ENCODE data around the gene GNB3. TPM values are rescaled to one million over a fixed set of nuclear protein-coding genes. Genes with fewer than 3 reads are reported as not detected.

The GNB3 gene
- total and polyA plus RNA-seq, 9 of the 15 experiments (the other 6 are each of a cell fraction or from before 2014, with no cell fraction given), result 1.4 to 5.8 (median 2.0) TPM

DNA sequence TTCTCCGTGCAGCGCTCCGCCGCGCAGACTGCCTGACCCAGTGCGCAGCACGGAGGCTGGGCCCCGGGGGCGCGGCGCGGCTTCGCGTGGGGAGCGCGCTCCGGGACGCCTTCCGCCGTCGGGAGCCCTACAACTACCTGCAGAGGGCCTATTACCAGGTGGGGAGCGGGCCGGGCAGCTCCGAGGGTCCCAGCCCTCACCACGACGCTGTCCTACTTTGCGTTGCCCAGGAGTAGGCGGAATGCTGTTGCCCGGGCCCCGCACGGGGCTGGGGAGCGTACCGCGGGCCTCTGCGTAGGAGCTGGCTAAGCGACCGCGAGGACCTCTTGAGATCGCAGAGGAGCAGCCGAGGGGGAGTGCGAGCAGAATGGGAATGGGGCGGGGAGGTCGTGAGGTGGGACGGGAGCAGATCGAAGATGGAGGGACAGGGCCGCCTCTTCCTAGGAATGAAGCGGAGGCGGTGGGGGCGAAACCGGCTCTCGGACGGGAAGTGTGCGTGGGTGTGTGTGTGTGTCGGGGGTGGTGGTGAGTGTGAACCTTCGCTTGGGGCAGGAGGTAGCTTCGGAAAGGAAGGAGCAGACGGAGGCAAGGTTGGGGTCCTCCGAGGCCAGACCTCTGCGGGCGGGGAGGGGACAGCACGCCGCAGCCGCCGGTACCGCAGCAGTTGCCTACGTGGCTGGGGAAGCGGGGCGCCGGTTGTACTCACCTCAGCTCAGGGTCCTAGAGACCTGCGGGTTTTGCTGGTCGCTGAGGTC, 11.8 kb upstream of the GNB3 start (continued):
- TF ChIP-seq, protein P1, sequence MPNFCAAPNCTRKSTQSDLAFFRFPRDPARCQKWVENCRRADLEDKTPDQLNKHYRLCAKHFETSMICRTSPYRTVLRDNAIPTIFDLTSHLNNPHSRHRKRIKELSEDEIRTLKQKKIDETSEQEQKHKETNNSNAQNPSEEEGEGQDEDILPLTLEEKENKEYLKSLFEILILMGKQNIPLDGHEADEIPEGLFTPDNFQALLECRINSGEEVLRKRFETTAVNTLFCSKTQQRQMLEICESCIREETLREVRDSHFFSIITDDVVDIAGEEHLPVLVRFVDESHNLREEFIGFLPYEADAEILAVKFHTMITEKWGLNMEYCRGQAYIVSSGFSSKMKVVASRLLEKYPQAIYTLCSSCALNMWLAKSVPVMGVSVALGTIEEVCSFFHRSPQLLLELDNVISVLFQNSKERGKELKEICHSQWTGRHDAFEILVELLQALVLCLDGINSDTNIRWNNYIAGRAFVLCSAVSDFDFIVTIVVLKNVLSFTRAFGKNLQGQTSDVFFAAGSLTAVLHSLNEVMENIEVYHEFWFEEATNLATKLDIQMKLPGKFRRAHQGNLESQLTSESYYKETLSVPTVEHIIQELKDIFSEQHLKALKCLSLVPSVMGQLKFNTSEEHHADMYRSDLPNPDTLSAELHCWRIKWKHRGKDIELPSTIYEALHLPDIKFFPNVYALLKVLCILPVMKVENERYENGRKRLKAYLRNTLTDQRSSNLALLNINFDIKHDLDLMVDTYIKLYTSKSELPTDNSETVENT (CRISPR knock-in tag; IDR thresholded peaks at IDR 0.05), result no peak
- TF ChIP-seq SMARCA5 (IDR thresholded peaks at IDR 0.05) (0 out of 2 replicates have a peak, but pooled peaks have one; percentile 19), ZFP1 (CRISPR knock-in tag; IDR thresholded peaks at IDR 0.05) (no peak), NR3C1 (CRISPR knock-in tag; IDR thresholded peaks at IDR 0.05) (no peak), FOSL1 (tag; conservative IDR thresholded peaks at IDR 0.05) (no peak), ZBTB1 (CRISPR knock-in tag; IDR thresholded peaks at IDR 0.05; ENCODE audit: borderline replicate concordance, low read depth) (no peak), TBP (optimal IDR thresholded peaks at IDR 0.05; ENCODE audit: low read depth, low read length) (no peak), BRD9 (IDR thresholded peaks at IDR 0.05; ENCODE audit: low read depth, partially characterized antibody) (no peak), GTF2F1 (IDR thresholded peaks at IDR 0.05; ENCODE audit: low read depth, low read length) (no peak), SP2 (IDR thresholded peaks at IDR 0.05; ENCODE audit: extremely low read depth, low read depth, low read length, poor library complexity, severe bottlenecking) (no peak), SAFB (IDR thresholded peaks at IDR 0.05; ENCODE audit: borderline replicate concordance, low read depth, low read length) (no peak), KDM2B (CRISPR knock-in tag; IDR thresholded peaks at IDR 0.05) (no peak)
- TF ChIP-seq, protein P2, sequence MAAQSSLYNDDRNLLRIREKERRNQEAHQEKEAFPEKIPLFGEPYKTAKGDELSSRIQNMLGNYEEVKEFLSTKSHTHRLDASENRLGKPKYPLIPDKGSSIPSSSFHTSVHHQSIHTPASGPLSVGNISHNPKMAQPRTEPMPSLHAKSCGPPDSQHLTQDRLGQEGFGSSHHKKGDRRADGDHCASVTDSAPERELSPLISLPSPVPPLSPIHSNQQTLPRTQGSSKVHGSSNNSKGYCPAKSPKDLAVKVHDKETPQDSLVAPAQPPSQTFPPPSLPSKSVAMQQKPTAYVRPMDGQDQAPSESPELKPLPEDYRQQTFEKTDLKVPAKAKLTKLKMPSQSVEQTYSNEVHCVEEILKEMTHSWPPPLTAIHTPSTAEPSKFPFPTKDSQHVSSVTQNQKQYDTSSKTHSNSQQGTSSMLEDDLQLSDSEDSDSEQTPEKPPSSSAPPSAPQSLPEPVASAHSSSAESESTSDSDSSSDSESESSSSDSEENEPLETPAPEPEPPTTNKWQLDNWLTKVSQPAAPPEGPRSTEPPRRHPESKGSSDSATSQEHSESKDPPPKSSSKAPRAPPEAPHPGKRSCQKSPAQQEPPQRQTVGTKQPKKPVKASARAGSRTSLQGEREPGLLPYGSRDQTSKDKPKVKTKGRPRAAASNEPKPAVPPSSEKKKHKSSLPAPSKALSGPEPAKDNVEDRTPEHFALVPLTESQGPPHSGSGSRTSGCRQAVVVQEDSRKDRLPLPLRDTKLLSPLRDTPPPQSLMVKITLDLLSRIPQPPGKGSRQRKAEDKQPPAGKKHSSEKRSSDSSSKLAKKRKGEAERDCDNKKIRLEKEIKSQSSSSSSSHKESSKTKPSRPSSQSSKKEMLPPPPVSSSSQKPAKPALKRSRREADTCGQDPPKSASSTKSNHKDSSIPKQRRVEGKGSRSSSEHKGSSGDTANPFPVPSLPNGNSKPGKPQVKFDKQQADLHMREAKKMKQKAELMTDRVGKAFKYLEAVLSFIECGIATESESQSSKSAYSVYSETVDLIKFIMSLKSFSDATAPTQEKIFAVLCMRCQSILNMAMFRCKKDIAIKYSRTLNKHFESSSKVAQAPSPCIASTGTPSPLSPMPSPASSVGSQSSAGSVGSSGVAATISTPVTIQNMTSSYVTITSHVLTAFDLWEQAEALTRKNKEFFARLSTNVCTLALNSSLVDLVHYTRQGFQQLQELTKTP (IDR thresholded peaks at IDR 0.05; ENCODE audit: low read depth in 1 of 2, partially characterized antibody in 2 of 2), result peak in 1 of 2 experiments; percentile 59
- TF ChIP-seq, protein P3, sequence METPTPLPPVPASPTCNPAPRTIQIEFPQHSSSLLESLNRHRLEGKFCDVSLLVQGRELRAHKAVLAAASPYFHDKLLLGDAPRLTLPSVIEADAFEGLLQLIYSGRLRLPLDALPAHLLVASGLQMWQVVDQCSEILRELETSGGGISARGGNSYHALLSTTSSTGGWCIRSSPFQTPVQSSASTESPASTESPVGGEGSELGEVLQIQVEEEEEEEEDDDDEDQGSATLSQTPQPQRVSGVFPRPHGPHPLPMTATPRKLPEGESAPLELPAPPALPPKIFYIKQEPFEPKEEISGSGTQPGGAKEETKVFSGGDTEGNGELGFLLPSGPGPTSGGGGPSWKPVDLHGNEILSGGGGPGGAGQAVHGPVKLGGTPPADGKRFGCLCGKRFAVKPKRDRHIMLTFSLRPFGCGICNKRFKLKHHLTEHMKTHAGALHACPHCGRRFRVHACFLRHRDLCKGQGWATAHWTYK (CRISPR knock-in tag; IDR thresholded peaks at IDR 0.05), result no peak
- TF ChIP-seq, protein P4, sequence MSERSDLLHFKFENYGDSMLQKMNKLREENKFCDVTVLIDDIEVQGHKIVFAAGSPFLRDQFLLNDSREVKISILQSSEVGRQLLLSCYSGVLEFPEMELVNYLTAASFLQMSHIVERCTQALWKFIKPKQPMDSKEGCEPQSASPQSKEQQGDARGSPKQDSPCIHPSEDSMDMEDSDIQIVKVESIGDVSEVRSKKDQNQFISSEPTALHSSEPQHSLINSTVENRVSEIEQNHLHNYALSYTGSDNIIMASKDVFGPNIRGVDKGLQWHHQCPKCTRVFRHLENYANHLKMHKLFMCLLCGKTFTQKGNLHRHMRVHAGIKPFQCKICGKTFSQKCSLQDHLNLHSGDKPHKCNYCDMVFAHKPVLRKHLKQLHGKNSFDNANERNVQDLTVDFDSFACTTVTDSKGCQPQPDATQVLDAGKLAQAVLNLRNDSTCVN (CRISPR knock-in tag; IDR thresholded peaks at IDR 0.05), result no peak
- TF ChIP-seq, protein P5, sequence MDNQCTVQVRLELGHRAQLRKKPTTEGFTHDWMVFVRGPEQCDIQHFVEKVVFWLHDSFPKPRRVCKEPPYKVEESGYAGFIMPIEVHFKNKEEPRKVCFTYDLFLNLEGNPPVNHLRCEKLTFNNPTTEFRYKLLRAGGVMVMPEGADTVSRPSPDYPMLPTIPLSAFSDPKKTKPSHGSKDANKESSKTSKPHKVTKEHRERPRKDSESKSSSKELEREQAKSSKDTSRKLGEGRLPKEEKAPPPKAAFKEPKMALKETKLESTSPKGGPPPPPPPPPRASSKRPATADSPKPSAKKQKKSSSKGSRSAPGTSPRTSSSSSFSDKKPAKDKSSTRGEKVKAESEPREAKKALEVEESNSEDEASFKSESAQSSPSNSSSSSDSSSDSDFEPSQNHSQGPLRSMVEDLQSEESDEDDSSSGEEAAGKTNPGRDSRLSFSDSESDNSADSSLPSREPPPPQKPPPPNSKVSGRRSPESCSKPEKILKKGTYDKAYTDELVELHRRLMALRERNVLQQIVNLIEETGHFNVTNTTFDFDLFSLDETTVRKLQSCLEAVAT (IDR thresholded peaks at IDR 0.05), result peak in 1 of 2 experiments; percentile 57; a peak in 2 of 4 replicates

All from K562 (cell line).